ENCODE results near the gene FERMT3.

DNA sequence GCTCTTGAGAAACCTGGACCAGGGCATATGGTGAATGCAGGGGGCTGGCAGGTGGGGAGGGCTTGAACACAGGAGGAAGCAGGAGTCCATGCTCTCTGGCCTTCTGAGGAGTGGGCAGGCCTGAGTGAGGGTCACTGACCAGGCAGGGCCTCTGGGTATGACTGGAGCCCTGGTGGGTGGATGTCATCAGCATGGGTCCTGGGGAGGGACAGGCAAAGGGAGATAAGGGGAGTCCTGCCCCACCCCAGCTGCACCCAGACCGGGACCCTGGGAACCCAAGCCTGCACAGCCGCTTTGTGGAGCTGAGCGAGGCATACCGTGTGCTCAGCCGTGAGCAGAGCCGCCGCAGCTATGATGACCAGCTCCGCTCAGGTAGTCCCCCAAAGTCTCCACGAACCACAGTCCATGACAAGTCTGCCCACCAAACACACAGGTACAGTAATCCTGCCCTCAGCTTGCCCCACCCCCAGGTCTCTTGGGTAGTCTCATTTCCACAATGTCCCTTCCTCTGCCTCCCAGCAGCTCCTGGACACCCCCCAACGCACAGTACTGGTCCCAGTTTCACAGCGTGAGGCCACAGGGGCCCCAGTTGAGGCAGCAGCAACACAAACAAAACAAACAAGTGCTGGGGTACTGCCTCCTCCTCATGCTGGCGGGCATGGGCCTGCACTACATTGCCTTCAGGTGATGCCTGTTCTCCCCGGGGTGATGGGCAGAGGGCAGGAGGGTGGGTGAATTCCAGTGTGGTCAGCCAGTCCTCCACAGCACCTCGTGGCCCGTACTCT lies 25.9 kb downstream of the FERMT3 start:
- TF ChIP-seq POLR2A (IDR thresholded peaks at IDR 0.05; ENCODE audit: low read depth, low read length) (no peak), POLR2AphosphoS5 (IDR thresholded peaks at IDR 0.05; ENCODE audit: low read depth, low read length) (no peak), TAF1 (IDR thresholded peaks at IDR 0.05; ENCODE audit: low read depth, low read length) (no peak), POU2F2 (IDR thresholded peaks at IDR 0.05; ENCODE audit: low read depth, low read length) (no peak), SPI1 (IDR thresholded peaks at IDR 0.05; ENCODE audit: low read depth, low read length) (no peak)
